GM21447 (cell line): ENCODE results near the gene OR51I2.

ENCODE experiments used
- ATAC-seq: cut with Tn5 transposase; IDR thresholded peaks from one replicate; pipeline ENCODE4 v1.9.1; 2021; ENCODE audit not compliant: unreplicated experiment

OR51I2 gene, protein sequence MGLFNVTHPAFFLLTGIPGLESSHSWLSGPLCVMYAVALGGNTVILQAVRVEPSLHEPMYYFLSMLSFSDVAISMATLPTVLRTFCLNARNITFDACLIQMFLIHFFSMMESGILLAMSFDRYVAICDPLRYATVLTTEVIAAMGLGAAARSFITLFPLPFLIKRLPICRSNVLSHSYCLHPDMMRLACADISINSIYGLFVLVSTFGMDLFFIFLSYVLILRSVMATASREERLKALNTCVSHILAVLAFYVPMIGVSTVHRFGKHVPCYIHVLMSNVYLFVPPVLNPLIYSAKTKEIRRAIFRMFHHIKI

DNA sequence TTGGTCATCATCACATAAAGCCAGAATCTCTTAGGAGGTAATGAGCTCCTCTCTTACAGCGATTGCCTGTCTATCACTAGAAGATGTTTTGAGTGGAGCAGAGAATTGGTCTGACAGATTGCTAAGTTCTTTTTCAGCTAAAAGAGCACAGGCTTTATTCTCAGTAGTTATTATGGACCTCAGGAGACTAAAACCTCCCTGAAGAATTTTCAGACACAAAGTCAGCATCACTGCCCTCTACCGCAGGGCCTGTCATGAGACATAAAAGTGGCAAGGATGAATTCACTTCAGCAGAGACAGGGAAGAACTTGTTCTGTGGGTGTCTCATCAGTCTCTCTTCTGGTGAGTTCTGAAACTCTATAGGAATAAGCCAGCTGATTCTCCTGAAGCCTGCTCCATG lies at the start of gene OR51I2:
OR51I2 (plus strand) TSS at position 301 of the 400 bp plus-strand sequence. CDS start 4,166 bp downstream, outside the sequence.
- no peak for ATAC-seq

DNA sequence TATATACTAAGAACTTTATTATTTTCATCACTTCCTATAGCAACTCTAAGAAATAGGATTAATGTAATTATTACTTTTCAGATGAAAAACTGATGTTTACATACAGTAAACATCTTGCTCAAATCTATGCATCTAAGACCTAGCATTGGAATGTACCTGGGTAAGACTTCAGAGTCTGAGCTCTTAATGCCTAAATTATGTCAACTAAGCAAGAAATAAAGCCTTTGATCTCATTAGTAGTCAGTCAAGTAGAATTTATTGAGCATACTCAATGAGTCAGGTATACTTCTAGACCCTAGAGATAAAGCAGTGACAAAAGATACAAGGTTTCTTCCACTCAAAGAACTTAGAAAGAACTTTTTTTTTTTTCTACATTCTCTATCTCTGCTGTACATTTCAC lies 44.0 kb upstream of the OR51I2 start:
- ATAC-seq, result no peak

DNA sequence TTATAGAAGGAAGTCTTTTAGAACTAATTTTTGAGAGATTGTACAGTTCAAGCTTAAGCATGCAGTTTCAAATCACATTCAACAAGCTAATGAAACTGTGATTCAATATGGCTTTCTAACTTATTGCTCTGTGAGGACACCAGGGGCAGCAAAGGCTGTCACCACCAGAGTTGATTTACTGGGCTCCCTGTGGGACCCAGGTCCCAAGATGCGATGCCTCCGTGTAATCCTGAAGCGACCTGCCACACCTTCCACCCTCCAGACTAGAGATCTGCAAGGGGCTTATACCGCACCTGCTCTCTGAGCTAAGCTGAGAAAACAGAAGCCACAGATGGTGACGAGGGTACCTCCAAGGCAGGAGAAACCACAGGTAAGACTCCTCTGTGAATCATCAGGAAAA lies 28.1 kb upstream of the OR51I2 start:
- ATAC-seq, result no peak

DNA sequence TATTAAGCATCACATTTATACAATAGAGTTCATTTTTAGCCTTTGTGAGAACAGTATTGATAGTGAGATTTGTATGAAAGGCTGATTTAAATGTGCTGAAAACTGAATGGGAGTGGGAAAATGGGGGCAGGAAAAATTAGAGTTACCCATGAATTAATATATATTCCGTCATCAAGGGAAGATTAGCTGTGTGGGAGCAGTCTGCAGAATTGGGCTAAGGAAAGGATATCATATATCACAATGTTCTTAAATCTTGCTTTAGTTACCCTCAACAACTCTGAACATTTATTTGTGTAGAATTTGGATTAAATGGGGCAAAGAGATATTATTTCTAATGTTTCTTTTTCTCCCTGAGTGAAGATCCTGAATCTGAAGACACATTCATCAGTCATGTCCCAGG lies 27.3 kb upstream of the OR51I2 start, which contains the start of gene OR51Q1:
OR51Q1 (plus strand) TSS at position 301 of the 400 bp plus-strand sequence; CDS start at position 391, 90 bp downstream.
- no peak for ATAC-seq

DNA sequence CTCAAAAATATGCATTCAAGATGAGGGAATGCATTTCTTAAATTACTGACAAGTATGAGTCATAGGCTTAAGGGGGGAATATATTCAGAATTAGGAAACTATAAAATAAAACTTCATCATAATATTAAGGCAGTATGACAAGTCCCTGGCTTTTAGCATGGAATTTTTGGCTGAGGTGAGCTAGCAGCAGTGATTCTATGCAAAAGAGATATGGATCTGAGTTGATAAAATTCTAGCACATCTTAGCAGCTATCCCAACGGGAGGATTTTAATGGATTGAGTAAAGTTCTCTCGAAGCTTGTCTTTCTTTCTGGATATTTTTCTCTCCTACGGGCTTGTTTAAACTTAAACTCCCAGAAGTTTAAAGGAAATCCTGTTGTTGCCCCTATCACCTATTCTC lies 26.0 kb upstream of the OR51I2 start:
- ATAC-seq, result no peak

DNA sequence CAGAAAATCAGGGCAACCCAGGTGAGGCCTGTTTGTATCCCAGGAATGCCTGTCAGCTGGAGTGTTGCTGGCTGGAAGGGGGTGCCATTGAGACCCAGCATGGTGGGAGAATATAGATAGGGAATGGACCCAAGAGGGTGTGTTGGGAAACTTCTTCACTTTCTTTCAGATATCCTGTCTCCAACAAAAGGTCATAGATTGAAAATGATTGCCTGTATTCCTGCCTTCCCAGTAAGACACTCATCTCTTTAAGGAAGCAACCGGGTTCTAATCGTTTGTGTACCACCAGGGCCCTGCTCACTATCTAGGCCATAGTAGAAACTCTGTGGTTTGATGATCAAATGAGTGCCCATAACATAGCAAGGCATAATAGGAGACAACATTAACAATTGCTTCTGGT lies 7.7 kb upstream of the OR51I2 start, which contains the start of gene OR51I1:
OR51I1 (minus strand) TSS at position 101 of the 400 bp plus-strand sequence; CDS start at position 101, 0 bp downstream.
- no peak for ATAC-seq

DNA sequence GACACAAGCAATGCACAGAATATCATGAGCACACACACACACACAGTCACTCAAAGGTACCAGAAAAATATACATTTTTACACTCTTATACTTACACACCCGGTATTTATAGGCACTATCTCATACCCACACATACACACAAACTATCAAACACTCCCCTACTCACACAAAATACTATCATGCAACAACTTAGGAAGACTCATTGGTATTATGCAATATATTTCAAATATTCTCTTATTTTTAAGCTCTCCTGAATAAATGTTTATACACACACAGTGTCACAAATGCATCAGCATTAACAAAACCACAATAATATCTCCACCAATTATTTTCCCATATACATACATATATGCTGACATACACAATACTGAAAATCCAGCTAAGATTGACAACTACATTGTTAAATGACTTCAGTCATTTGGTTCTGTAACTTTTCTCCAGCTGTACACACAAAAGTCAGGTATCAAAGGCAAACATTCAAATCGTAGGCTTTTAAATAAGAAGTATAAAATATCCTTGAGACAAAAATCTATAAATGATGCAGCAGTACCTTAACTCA lies 5.2 kb upstream of the OR51I2 start:
- no peak for ATAC-seq

DNA sequence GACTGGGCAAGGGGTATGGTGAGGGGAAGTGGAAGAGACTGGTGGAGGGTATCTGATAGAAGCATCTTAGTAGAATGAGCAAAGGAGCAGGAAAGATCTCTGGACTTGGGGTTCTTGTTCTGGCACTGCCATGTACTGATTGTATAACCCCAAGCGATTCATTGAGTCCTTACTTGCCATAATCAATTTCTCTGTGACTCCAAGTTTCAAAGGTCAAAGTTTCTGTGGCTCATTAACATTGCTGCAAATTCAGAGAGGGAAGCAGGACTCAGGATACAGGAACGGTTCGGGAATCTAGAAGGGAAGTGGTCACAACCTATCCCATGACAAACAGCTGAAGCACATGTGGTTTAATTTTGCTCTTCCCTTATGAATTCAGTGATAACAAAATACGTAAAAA lies 309 bp downstream of the OR51I2 start:
- no peak for ATAC-seq

DNA sequence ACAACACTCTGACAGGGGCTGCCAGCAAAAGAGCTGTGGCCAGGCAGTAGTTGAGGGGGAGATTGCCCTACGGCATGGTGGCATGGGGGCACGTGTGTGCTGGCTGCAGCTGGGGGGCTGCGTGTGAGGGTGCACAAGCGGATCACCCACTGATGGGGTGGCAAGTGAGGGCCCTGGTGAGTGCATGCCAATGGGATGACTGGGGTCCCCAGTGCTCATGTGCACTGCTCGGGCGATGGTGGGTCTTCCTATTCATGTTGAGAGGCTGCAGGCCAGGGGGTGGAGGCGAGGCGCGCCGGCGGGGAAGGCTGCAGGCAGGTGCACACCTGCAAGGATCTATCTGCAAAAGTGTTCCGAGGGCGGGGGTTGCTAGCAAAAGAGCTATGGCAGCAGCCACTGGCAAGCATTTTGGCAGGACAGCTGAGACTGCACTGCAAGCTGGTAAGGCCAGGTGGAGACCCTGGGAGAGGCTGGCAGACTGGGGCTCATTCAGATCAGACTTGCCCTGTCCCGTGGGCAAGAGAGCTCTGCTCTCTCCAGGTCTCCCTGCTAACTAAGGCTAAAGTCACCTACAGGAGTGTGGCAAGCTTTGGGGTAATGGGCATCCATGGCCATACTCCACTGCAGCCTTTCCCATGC lies 12.0 kb downstream of the OR51I2 start:
- ATAC-seq, result no peak

DNA sequence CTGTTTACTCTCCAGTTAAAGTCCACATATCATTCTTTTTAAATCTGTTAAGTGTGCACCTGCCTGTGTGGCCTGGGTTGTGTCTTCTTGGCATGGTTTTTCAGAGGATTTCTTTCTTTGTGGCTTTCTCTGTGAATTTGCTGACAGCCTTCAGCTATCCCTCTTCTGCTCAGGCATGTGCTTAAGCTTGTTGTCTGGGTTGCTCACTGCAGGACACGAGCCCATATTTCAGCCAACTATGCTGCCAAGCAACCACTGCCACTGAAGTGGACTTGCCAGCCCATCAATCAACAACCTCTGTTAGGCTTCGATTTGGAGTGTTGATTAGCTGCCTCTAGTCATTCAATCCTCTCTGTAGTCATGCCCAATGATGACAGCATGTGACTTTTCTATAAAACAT lies 18.4 kb downstream of the OR51I2 start:
- ATAC-seq, result no peak

DNA sequence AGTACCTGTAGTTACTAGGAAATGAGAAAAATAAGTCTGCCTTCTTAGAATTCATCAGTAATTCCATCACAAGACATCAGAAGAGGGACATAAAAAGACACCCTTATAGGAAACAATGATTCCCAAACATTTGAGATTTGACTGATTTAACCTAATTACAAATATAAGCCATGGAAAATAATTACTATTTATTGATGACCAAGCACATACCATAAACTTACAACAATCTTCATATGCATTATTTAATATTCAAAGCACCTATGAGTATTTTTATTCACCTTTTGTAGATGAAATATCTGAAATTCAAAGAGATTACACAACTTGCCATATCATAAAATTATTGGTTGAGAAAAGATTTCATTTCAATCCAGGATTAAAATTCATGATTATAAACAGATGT lies 24.8 kb downstream of the OR51I2 start:
- ATAC-seq, result no peak

DNA sequence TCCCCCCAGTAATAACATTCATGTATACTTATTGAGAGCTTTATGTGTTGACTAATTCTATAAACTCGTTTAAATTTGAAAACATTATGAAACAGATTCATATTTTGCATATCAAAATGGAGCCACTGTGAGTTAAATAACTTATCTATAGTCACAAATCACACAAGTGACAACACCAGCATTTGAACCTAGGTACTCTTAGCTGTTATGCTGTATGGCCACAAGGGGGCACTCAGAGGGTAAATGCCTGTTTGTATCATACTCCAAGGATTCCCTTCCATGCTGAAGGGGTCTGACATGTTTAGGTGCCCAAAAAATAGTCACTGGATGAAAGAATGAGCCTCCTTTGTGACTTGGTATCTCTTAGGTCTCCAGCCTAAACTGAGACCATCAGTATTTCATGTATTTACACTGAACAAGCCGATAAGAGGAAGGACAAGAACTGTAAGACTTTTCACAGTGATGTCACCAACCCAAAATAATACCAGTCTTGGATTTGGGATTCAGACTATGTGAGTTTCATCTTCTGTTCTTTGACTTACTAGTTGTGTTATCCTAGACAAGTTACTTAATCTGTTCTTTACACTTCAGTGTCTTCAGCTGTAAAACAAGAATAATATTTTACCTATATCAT lies 27.2 kb downstream of the OR51I2 start:
- ATAC-seq, result peak; percentile 61

DNA sequence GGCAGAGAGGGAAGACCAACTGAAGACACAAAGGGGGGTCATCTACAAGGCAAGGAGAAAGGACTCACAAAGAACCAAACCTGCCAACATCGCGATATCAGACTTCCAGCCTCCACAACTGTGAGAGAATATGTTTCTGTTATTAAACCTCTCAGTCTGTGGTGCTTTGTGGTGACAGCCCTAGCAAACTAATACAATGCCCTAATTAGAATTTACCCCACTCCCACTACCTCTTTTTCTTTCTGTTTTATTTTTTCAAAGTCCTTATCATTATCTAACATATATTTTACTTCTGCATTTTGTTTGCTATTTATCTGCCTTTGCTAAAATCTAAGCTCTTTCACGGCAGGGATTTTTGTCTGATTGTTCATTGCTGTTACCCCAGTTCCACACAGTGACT lies 36.9 kb downstream of the OR51I2 start:
- no peak for ATAC-seq

DNA sequence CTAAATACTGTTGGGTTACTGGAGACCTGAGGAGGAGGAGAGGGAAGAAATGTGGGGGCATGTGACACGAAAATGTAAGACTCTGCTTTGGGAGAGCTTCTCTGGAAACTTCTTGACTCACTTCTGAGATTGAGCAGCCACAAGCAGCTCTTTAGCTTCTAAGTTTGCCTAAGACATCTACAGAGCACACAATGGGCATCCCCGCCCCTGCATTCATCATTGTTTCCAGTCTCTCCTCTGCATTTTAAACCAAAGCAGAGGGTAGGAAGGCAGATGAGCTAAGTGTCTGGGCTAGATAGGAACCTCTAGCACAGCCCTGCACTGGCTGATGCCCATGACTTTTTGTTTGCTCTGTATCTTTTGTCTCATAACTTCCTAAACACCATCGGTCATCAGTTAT lies 37.3 kb downstream of the OR51I2 start:
- no peak for ATAC-seq

DNA sequence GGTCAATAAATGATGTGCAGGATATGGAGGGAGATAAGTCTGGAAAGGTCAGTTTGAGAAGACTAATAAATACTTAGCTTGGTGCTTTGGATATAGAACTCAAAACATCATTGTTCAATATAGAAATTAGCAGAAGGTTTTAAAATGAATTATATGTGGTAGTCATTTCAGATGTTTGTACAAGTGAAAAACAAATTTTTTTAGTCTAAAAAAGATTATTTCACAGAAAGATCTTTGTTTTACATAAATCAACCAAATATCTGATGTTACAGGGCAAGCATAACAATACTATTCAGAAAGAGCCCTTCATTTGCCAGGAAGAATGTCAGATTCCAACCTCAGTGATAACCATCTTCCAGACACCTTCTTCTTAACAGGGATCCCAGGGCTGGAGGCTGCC lies 39.3 kb downstream of the OR51I2 start, which contains the start of gene OR52D1:
OR52D1 (plus strand) TSS at position 301 of the 400 bp plus-strand sequence; CDS start at position 323, 22 bp downstream.
- ATAC-seq, result no peak

DNA sequence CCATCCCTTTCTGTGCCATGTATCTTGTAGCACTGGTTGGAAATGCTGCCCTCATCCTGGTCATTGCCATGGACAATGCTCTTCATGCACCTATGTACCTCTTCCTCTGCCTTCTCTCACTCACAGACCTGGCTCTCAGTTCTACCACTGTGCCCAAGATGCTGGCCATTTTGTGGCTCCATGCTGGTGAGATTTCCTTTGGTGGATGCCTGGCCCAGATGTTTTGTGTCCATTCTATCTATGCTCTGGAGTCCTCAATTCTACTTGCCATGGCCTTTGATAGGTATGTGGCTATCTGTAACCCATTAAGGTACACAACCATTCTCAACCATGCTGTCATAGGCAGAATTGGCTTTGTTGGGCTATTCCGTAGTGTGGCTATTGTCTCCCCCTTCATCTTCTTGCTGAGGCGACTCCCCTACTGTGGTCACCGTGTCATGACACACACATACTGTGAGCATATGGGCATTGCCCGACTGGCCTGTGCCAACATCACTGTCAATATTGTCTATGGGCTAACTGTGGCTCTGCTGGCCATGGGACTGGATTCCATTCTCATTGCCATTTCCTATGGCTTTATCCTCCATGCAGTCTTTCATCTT lies 39.8 kb downstream of the OR51I2 start:
- no peak for ATAC-seq

DNA sequence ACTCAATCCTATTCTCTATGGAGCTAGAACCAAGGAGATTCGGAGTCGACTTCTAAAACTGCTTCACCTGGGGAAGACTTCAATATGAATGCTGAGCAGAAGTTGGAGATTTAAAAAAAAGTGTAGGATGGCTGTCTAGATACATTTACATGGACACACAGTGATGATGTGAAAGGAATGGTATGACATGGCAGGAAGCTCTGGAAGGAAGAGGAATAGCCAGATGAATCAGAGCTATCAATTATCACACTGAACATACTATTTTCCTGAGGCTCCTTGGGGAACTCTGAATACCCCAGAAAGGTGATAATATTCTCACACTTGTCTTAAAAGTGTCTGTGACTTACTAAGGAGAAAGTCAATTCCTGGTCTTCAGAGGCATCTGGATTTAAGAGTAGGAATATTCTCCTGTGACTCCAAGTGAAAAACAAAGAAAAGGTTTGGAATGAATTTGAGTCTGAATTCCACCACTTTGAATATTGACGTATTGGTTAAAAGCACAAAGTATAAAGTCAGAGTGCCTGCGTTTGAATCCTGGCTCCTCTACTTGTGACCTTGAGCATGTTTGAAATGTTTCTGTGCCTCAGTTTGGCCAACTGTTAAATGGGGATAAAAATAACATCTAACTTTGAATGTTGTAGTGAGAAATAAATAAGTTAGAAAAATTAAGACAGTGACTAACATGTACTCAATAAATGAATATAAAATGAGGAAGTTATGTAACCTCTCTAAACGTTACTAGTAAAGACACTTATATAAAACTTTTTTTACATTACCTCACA lies 40.6 kb downstream of the OR51I2 start:
- ATAC-seq, result no peak

DNA sequence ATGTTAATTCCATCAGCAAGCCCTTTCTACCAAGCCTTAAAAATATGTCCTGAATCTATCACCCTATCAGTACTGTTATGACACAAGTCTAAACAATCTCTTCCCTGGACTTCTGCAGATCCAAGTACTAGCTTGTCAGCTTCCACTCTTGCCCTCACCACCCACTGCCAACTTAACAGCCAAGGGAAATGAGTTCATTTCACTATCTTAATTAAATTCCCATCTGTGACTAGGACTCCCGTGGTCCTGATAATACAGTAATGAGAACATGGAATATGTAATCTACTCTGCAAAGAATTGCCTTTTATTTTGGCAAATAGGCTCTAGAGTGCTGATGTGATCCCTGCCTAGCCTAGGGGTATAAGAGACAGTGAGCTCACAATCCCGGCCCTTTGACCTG lies 50.5 kb downstream of the OR51I2 start:
- no peak for ATAC-seq

DNA sequence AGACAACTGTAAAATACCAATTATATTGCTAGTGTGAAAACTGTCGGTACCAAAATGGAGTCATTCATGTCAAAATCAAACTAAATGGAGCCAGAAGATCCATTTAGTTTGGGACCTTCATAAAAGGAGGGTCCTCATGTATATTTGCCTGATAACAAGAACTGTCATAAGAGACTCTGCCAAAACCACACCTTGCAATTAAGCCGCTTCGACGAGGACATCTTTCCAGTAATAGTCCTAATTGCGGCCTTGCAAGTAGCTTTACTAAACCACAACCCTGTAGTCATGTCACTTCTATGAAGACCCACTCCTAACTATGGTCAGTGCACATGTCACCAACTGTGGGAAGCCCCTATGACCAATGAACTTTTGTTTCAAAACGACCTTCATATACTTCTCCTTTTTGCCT lies 51.3 kb downstream of the OR51I2 start:
- ATAC-seq, result no peak

DNA sequence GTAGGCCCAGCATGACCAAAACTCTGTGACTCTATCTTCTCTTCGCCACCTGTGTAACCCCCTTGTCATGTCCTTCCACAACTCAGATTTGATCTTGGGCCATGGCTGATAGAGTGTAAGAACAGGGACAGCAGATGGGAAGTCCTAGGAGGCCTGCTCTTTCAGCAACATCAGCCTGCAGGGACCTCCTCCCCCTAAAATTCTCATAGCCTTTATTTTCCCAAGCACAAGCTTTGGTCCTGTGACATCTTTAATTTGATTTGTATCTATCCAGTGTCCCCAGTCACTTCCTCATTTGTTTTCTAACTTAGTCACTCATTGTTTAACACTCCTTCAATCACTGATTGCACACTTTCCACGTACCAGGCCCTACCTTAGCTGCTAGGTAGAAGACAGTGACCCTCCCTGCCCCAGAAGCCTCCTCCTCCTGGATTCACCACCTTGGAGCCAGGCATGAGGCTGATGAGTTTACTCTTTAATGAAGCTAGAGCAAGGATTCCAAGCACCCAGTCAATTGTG lies 55.3 kb downstream of the OR51I2 start:
- no peak for ATAC-seq
